GM18511 (cell line): ENCODE data around the gene ARSI.
"Not testable (repeated sequence)": the region's sequence is repeated elsewhere in the genome, so short reads cannot be mapped to it uniquely, and the experiment has no call there.

Source experiments
- ATAC-seq: cut with Tn5 transposase; IDR thresholded peaks from one replicate; pipeline ENCODE4 v1.9.1; 2021; ENCODE audit warnings: mild to moderate bottlenecking, moderate library complexity; ENCODE audit not compliant: unreplicated experiment

ARSI gene

DNA sequence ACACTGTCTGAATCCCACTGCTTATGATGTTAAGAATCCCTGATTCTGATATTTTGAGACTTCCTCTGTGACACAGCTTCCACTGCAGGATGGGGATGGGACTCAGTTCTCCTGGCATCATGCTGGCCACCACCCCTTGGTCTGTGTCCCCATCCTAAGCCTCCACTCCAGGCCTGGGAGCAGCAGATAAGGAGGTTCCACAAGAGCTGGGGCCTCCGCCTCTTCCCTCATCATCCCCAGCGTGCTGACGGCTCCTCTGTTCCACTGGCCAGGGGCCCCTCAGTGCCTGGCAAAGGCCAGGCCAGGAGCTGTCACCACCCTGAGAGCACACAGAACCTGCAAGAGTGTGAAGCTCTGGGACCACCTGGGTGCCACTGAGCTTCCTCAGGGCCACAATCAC is 53.8 kb downstream of the ARSI start:
- ATAC-seq: no peak

DNA sequence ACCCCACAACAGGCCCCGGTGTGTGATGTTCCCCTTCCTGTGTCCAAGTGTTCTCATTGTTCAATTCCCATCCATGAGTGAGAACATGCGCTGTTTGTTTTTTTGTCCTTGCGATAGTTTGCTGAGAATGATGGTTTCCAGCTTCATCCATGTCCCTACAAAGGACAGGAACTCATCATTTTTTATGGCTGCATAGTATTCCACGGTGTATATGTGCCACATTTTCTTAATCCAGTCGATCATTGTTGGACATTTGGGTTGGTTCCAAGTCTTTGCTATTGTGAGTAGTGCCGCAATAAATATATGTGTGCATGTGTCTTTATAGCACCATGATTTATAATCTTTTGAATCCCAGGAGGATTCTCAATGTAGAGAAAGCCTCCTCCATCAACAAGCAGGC is 54.2 kb downstream of the ARSI start:
- not testable (repeated sequence) for ATAC-seq

DNA sequence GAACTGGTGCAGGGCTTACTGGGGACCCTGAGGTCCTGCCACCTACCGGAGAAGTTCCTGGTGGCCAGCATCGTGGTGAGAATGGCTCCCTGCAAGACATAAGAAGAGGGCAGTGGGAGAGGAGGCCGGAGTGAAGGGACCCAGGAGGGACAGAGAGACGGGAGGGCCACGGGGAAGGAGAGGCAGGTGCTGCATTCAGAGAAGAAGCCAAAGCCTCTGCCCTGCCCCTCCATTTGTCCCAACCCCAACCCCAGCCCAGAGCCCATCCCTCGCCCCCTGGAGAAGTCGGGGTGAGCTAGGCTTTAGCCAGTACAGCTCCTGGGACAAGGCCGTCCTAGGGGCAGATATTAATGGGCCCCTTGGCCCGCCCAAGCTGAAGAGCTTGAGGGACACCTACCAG is 55.0 kb downstream of the ARSI start:
- no peak for ATAC-seq

DNA sequence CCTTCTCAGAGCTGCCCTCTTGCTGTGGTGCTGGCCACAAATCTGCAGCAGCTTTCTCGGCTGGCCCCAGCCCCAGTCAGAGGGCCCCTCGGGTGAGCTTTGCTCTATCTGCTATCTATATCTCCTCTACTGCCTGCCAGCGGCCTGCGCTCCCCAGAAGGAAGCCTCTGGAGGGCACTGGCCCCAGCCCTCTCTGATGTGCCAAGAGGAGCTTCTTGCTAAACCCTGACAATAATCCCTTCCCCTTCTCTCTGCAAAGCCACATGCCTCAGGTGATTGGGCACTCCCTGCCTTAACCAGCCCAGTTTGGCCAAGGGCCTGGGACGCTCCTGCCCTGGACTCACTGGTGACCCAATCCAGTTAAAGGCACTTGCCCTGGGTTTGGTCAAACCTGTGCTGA is 55.9 kb downstream of the ARSI start:
- no peak for ATAC-seq

DNA sequence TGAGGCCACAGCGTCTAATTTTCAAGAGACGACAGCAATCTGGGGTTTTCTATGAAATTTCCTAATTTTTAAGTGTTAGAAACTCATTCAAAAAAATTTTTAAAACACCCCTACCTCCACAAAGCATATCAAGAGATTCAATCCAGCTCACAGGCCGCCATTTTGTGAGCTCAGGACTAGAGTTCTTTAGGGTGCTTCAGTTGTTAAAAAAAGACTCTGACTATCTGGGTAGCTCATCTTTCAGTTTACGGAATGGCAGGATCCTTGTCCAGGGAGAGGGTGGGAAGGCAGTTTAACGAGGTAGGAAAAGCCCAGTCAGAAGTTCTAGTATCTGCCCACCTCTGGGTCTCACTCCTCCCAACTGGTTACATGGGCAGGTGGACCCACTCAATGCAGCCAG is 56.3 kb downstream of the ARSI start:
- ATAC-seq: no peak
